IMR-90 (cell line): ENCODE measurements around the gene TBRG4. TPM values are rescaled to one million over a fixed set of nuclear protein-coding genes. Genes with fewer than 3 reads are reported as not detected.

Experiments used
- ATAC-seq: fragments of 200-7000 bp; cut with Tn5 transposase; 2 replicates; pipeline ENCODE4 v1.9.1; 2020; ENCODE audit warnings: low read depth, mild to moderate bottlenecking, moderate library complexity
- BruUV-seq: library from RNA; stranded (reverse); fragments of 400-500 nt; replicated peaks from 2 replicates; lab custom pipeline; 2021; lab: Mats Ljungman, UMichigan
- CTCF ChIA-PET: fragments of 300-600 bp; formaldehyde crosslinking; extraction: SDS; loops from one replicate; lab custom pipeline; 2021; ENCODE audit warnings: antibody characterized with exemption; lab: Yijun Ruan, JAX
- POLR2A ChIA-PET: fragments of 300-600 bp; sonication (Branson Sonifier 250); formaldehyde crosslinking; loops from one replicate; lab custom pipeline; 2022; ENCODE audit warnings: antibody characterized with exemption; ENCODE audit not compliant: unreplicated experiment; lab: Charles Lee
- DNase-seq: peaks from one replicate; pipeline ENCODE4 v3.0.0; 2013
- H2AFZ ChIP-seq: replicated peaks from 2 replicates; pipeline ENCODE3; 2013; ENCODE audit warnings: low read length, mild to moderate bottlenecking; ENCODE audit not compliant: poor library complexity
- H2AK5ac ChIP-seq: 2 replicates; pipeline ENCODE4 v1.6.1; 2013; ENCODE audit warnings: low read depth, low read length, inconsistent platforms
- H2AK9ac ChIP-seq: replicated peaks from 2 replicates; pipeline ENCODE3; 2013; ENCODE audit warnings: mild to moderate bottlenecking, low read depth, low read length, moderate library complexity; ENCODE audit not compliant: poor library complexity
- H2BK120ac ChIP-seq: 2 replicates; pipeline ENCODE4 v1.6.1; 2013; ENCODE audit warnings: low read depth, low read length, inconsistent platforms
- H2BK15ac ChIP-seq: 3 replicates; pipeline ENCODE4 v1.6.1; 2013; ENCODE audit warnings: low read depth, low read length, inconsistent platforms
- H2BK20ac ChIP-seq: 2 replicates; pipeline ENCODE4 v1.6.1; 2013; ENCODE audit warnings: low read depth, mild to moderate bottlenecking, inconsistent platforms, low read length, moderate library complexity
- H2BK5ac ChIP-seq: 2 replicates; pipeline ENCODE4 v1.6.1; 2013; ENCODE audit warnings: mild to moderate bottlenecking, low read depth, low read length, inconsistent platforms; ENCODE audit not compliant: poor library complexity, severe bottlenecking
- H3K14ac ChIP-seq: replicated peaks from 2 replicates; pipeline ENCODE4 v1.6.1; 2013; ENCODE audit warnings: low read depth, low read length, inconsistent platforms
- H3K18ac ChIP-seq: 2 replicates; pipeline ENCODE4 v1.6.1; 2013; ENCODE audit warnings: low read depth, low read length, control low read depth
- H3K23ac ChIP-seq: 2 replicates; pipeline ENCODE4 v1.6.1; 2013; ENCODE audit warnings: low read depth, low read length, inconsistent platforms
- H3K27ac ChIP-seq: 2 replicates; pipeline ENCODE4 v1.5.1; 2013; ENCODE audit warnings: mild to moderate bottlenecking, control low read depth, low read length; ENCODE audit not compliant: insufficient read depth
- H3K27me3 ChIP-seq: 2 replicates; pipeline ENCODE4 v1.6.1; 2013; ENCODE audit warnings: low read length; ENCODE audit not compliant: control insufficient read depth, insufficient read depth
- H3K36me3 ChIP-seq: 2 replicates; pipeline ENCODE4 v1.6.1; 2013; ENCODE audit warnings: low read length, mixed read lengths; ENCODE audit not compliant: control insufficient read depth, insufficient read depth
- H3K4ac ChIP-seq: 2 replicates; pipeline ENCODE4 v1.6.1; 2013; ENCODE audit warnings: low read depth, low read length, inconsistent platforms
- H3K4me1 ChIP-seq: 2 replicates; pipeline ENCODE4 v1.6.1; 2013; ENCODE audit warnings: low read length, mixed read lengths; ENCODE audit not compliant: control insufficient read depth, insufficient read depth
- H3K4me2 ChIP-seq: 2 replicates; pipeline ENCODE4 v1.6.1; 2013; ENCODE audit warnings: low read depth, mild to moderate bottlenecking, control low read depth, low read length, moderate library complexity
- H3K4me3 ChIP-seq: 2 replicates; pipeline ENCODE4 v1.5.1; 2013; ENCODE audit warnings: low read depth, mild to moderate bottlenecking, control low read depth, low read length, moderate library complexity; ENCODE audit not compliant: insufficient read depth
- H3K56ac ChIP-seq: 2 replicates; pipeline ENCODE4 v1.6.1; 2013; ENCODE audit warnings: low read length, inconsistent platforms; ENCODE audit not compliant: insufficient read depth; ENCODE audit errors: extremely low read depth
- H3K79me1 ChIP-seq, 2 experiments: 2 replicates each; pipeline ENCODE4 v1.6.1; 2013; ENCODE audit warnings: low read length in 2 of 2, inconsistent platforms in 1 of 2, low read depth in 1 of 2
- H3K9ac ChIP-seq: 2 replicates; pipeline ENCODE4 v1.6.1; 2013; ENCODE audit warnings: low read depth, low read length, control low read depth
- H3K9me1 ChIP-seq: 2 replicates; pipeline ENCODE4 v1.6.1; 2013; ENCODE audit warnings: low read length, inconsistent platforms; ENCODE audit not compliant: insufficient read depth
- H3K9me3 ChIP-seq: 2 replicates; pipeline ENCODE4 v1.6.1; 2013; ENCODE audit warnings: low read length; ENCODE audit not compliant: control insufficient read depth, insufficient read depth
- H4K20me1 ChIP-seq: 2 replicates; pipeline ENCODE4 v1.6.1; 2013; ENCODE audit warnings: low read length, inconsistent platforms; ENCODE audit not compliant: insufficient read depth
- H4K5ac ChIP-seq: 2 replicates; pipeline ENCODE4 v1.6.1; 2013; ENCODE audit warnings: mild to moderate bottlenecking, low read depth, low read length, control low read depth
- H4K8ac ChIP-seq, 2 experiments: 2 replicates each; pipeline ENCODE4 v1.6.1; 2013; ENCODE audit warnings: low read depth in 2 of 2, low read length in 2 of 2, control low read depth in 1 of 2, inconsistent platforms in 1 of 2
- H4K91ac ChIP-seq: 2 replicates; pipeline ENCODE4 v1.6.1; 2013; ENCODE audit warnings: low read depth, low read length, inconsistent platforms; ENCODE audit not compliant: insufficient read depth
- BHLHE40 ChIP-seq: fragments of 150-350 bp; IDR thresholded peaks from 2 replicates; pipeline ENCODE4 v1.6.1; 2016; ENCODE audit warnings: mild to moderate bottlenecking, low read depth, low read length
- MAZ ChIP-seq: IDR thresholded peaks from 2 replicates; pipeline ENCODE4 v1.6.1; 2012; ENCODE audit warnings: low read depth, mild to moderate bottlenecking, low read length, improper control_type of control experiment, moderate library complexity, borderline replicate concordance
- POLR2A ChIP-seq: IDR thresholded peaks from 2 replicates; pipeline ENCODE4 v1.6.1; 2012; ENCODE audit warnings: mild to moderate bottlenecking, low read depth, low read length
- RFX5 ChIP-seq: IDR thresholded peaks from 2 replicates; pipeline ENCODE4 v1.8.0; 2012; ENCODE audit warnings: low read depth, mild to moderate bottlenecking, low read length, moderate library complexity
- WGBS, 2 experiments: methylation state at CpG; one replicate each; pipeline versions ENCODE4 v1.1.5 to v1.1.7; 2013; ENCODE audit warnings: missing lambda C conversion rate in 2 of 2; ENCODE audit not compliant: insufficient read length in 1 of 2; ENCODE audit errors: extremely low coverage in 2 of 2; 5-methylcytosine and 5-hydroxymethylcytosine counted together
- dilution Hi-C: fragments of 300-500 bp; cut with HindIII; formaldehyde crosslinking; loops from one replicate; pipeline ENCODE4 v1.14.3; 2018; ENCODE audit warnings: low sequenced_read_pairs; ENCODE audit not compliant: unreplicated experiment
- in situ Hi-C: fragments of 300-500 bp; cut with MboI; formaldehyde crosslinking; loops from 3 replicates; pipeline ENCODE4 v1.14.3; 2019; ENCODE audit warnings: low sequenced_read_pairs, inconsistent platforms, mixed read lengths
- intact Hi-C: fragments of 100-400 bp; cut with micrococcal nuclease; formaldehyde crosslinking; loops from 2 replicates; pipeline ENCODE4 v1.10.0; 2022
- polyA plus RNA-seq, 3 experiments: library from polyadenylated mRNA; depleted of rRNA; stranded (reverse); fragments of >200 nt; gene quantifications; 2 replicates each; pipeline ENCODE4 v1.2.3, GENCODE V29; 2012; ENCODE audit warnings: low replicate concordance in 1 of 3
- total RNA-seq: library from RNA; depleted of rRNA; stranded (reverse); fragments of >200 nt; gene quantifications from 2 replicates; pipeline ENCODE4 v1.2.3, GENCODE V29; 2012
- TF ChIP-seq, protein P1 (sequence below): fragments of 150-350 bp; IDR thresholded peaks from 2 replicates; pipeline ENCODE4 v1.6.1; 2016; ENCODE audit warnings: low read depth, mild to moderate bottlenecking, low read length, moderate library complexity, borderline replicate concordance
- TF ChIP-seq, protein P2 (sequence below): conservative IDR thresholded peaks from 2 replicates; pipeline ENCODE4 v1.5.1; 2012; ENCODE audit warnings: mild to moderate bottlenecking, low read depth, low read length, improper control_type of control experiment

TBRG4 gene
- total and polyA plus RNA-seq, 2 of the 4 experiments (the other 2 are of a cell fraction), result 71.6 to 77.6 TPM

DNA sequence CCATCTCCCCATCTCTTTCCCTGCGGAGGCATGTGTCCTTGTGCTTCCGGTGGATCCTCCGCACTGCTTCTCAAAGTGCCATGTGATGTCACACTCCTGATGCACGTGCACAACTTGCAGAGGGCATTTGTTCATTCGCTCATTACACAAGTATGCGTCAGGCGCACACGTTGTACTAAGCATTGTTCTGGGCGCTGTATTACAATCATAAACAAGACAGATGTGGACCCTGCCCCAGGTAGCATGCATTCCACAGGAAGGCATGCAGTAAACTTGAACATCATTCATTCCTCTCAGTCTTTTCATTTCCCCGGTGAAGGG, 37.1 kb upstream of the TBRG4 start:
- WGBS, 2 experiments, result 73% methylated on average over 3 of the region's 10 CpGs; no CpG with 5 or more reads in 1 of the 2 experiments
- no peak for TF ChIP-seq RFX5
- TF ChIP-seq POLR2A, result no peak
- TF ChIP-seq MAZ, result no peak
- no peak for TF ChIP-seq BHLHE40
- TF ChIP-seq, protein P1, sequence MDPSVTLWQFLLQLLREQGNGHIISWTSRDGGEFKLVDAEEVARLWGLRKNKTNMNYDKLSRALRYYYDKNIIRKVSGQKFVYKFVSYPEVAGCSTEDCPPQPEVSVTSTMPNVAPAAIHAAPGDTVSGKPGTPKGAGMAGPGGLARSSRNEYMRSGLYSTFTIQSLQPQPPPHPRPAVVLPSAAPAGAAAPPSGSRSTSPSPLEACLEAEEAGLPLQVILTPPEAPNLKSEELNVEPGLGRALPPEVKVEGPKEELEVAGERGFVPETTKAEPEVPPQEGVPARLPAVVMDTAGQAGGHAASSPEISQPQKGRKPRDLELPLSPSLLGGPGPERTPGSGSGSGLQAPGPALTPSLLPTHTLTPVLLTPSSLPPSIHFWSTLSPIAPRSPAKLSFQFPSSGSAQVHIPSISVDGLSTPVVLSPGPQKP, result no peak
- TF ChIP-seq, protein P2, sequence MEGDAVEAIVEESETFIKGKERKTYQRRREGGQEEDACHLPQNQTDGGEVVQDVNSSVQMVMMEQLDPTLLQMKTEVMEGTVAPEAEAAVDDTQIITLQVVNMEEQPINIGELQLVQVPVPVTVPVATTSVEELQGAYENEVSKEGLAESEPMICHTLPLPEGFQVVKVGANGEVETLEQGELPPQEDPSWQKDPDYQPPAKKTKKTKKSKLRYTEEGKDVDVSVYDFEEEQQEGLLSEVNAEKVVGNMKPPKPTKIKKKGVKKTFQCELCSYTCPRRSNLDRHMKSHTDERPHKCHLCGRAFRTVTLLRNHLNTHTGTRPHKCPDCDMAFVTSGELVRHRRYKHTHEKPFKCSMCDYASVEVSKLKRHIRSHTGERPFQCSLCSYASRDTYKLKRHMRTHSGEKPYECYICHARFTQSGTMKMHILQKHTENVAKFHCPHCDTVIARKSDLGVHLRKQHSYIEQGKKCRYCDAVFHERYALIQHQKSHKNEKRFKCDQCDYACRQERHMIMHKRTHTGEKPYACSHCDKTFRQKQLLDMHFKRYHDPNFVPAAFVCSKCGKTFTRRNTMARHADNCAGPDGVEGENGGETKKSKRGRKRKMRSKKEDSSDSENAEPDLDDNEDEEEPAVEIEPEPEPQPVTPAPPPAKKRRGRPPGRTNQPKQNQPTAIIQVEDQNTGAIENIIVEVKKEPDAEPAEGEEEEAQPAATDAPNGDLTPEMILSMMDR, result no peak
- POLR2A ChIA-PET, result no interaction called here
- Histone ChIP-seq H3K23ac (no peak overlapping the region), H4K20me1 (no peaks in the 10 kb centered on the region), H3K9me1 (no peaks in the 10 kb centered on the region), H2BK15ac (no peak overlapping the region), H3K18ac (no peak overlapping the region), H4K8ac (no peak overlapping the region), H2BK5ac (no peak overlapping the region), H2AK9ac (no peak overlapping the region), H4K91ac (no peak overlapping the region), H2AFZ (no peak overlapping the region), H3K27ac (no peak overlapping the region), H3K4ac (no peak overlapping the region), H3K9ac (no peak overlapping the region), H3K4me1 (no peaks in the 10 kb centered on the region), H2AK5ac (no peak overlapping the region), H3K4me2 (no peak overlapping the region), H3K56ac (no peak overlapping the region), H3K14ac (no peak overlapping the region), H3K36me3 (no peaks in the 10 kb centered on the region), H3K9me3 (no peaks in the 10 kb centered on the region), H2BK120ac (no peak overlapping the region), H2BK20ac (no peak overlapping the region), H3K79me1 (no peaks in the 10 kb centered on the region), H3K4me3 (no peak overlapping the region), H4K5ac (no peak overlapping the region), H3K27me3 (peaks cover 63% of the 10 kb centered on the region)
- CTCF ChIA-PET, result no interaction called here
- dilution Hi-C loops (no loop called here), in situ Hi-C loops (no loop called here), intact Hi-C loops (no loop called here)
- ATAC-seq (no peak), DNase-seq (no peak)
- no TSS peak for BruUV-seq
